PFSK-1 (cell line): ENCODE measurements around the gene ASCL2.

Experiments
- FOXP2 ChIP-seq: optimal IDR thresholded peaks from 2 replicates; pipeline ENCODE3; 2011; ENCODE audit warnings: borderline replicate concordance, control low read depth, inconsistent platforms; ENCODE audit not compliant: insufficient read depth; ENCODE audit errors: extremely low read length, extremely low read depth
- POLR2AphosphoS5 ChIP-seq: IDR thresholded peaks from 2 replicates; pipeline ENCODE4 v1.6.1; 2012; ENCODE audit warnings: low read depth, mild to moderate bottlenecking, control low read depth, low read length, moderate library complexity
- REST ChIP-seq, 2 experiments: IDR thresholded peaks; 2 replicates each; pipeline versions ENCODE4 v1.6.1 to v1.8.0; 2011 to 2012; ENCODE audit warnings: low read depth in 2 of 2, low read length in 2 of 2, control low read depth in 1 of 2, inconsistent platforms in 1 of 2, mild to moderate bottlenecking in 1 of 2, moderate library complexity in 1 of 2; ENCODE audit not compliant: insufficient read depth in 1 of 2
- SIN3A ChIP-seq: IDR thresholded peaks from 2 replicates; pipeline ENCODE4 v1.6.1; 2012; ENCODE audit warnings: mild to moderate bottlenecking, low read length, moderate library complexity, borderline replicate concordance; ENCODE audit not compliant: insufficient read depth
- TAF1 ChIP-seq: IDR thresholded peaks from 2 replicates; pipeline ENCODE4 v1.6.1; 2012; ENCODE audit warnings: low read length, control low read depth, borderline replicate concordance; ENCODE audit not compliant: insufficient read depth

ASCL2 gene

GRCh38 chr11:2305140-2305778, 34.9 kb upstream of the ASCL2 start:
- TF ChIP-seq TAF1 (no peak), FOXP2 (peak; percentile 65)

- no peak for TF ChIP-seq FOXP2
- no peak for TF ChIP-seq TAF1
- no peak for TF ChIP-seq REST (IDR thresholded peaks at IDR 0.05; ENCODE audit: insufficient read depth in 1 of 2, low read depth in 2 of 2, low read length in 2 of 2)
- no peak for TF ChIP-seq SIN3A
- TF ChIP-seq POLR2AphosphoS5: no peak
These were observed 34.2 kb upstream of the ASCL2 start for GRCh38 chr11:2304506-2305139.

GRCh38 chr11:2303627-2304505, 33.5 kb upstream of the ASCL2 start:
- no peak for TF ChIP-seq REST (IDR thresholded peaks at IDR 0.05; ENCODE audit: insufficient read depth in 1 of 2, low read depth in 2 of 2, low read length in 2 of 2)
- no peak for TF ChIP-seq SIN3A
- TF ChIP-seq TAF1: no peak
- no peak for TF ChIP-seq FOXP2
- TF ChIP-seq POLR2AphosphoS5: no peak

GRCh38 chr11:2302896-2303626, 32.7 kb upstream of the ASCL2 start:
- TF ChIP-seq SIN3A (no peak), TAF1 (no peak), POLR2AphosphoS5 (no peak), REST (IDR thresholded peaks at IDR 0.05; ENCODE audit: insufficient read depth in 1 of 2, low read depth in 2 of 2, low read length in 2 of 2) (no peak), FOXP2 (no peak)
